HG03469 (cell line): ENCODE results near the gene SMTN.

Experiments
- ATAC-seq: cut with Tn5 transposase; IDR thresholded peaks from one replicate; pipeline ENCODE4 v1.9.1; 2021; ENCODE audit warnings: mild to moderate bottlenecking, moderate library complexity, moderate number of reproducible peaks; ENCODE audit not compliant: unreplicated experiment

Gene SMTN

DNA sequence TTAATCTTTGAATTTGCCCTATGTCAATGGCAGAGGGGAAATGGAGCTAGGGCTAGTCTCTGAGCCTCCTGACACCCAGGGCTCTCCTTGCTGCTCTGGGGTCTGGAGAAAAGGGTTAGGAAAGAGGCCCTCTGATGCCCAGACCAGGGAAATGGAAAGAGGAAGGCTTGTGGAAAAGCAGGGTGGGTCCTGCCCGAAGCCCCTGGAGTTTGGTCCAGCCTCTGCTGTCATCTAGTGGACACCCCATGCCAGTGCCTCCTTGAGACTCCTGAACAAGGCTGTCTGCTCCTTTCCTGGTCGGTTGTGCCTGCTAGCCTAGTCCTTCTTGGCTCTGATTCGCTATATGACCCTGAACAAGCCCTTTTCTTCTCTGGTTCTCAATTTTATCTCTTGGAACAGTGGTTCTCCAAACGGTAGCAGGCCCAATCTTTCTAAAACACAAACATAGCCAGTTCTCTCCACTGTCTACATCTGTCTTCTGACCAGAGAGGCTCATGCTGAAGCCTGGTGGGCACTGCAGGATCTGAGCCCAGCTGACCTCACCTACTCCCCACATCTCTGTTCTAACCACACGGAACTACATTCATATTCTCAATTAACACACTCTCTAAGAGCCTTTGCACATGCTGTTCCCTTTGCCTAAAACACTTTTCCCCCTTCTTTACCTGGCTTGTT is 68.0 kb downstream of the SMTN start:
- ATAC-seq: no peak

DNA sequence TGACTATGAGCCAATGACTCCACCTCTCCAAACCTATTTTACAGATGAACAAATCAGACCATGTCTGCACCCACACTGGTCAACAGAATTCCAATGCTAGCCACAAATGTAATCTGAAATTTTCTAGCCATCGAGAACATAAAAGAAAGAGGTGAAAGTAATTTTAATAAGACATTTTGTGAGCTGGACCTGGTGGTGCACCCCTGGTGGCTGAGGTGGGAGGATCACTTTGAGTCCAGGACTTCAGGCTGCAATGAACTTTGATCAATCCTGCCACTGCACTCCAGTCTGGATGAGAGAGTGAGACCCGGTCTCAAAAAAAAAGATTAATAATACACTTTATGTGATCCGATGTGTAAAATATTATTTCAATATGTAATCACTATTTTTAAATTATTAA is 69.5 kb downstream of the SMTN start:
- no peak for ATAC-seq

DNA sequence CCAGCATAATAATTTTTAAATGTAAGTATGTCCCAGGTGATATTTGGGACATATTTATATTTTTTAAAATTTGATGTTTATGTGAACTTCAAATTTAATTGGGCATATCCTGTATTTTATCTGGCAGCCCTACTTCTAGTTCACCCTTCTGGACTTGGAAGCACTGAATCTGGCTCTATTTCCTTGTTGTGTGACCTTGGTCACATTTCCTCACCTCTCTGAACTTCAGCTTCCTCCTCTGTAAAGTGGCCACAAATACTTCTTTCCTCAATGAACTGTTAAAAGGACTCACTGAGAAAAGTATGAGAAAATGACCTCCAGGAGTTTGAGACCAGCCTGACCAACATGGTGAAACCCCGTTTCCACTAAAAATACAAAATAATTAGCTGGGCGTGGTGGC is 70.8 kb downstream of the SMTN start:
- no peak for ATAC-seq

DNA sequence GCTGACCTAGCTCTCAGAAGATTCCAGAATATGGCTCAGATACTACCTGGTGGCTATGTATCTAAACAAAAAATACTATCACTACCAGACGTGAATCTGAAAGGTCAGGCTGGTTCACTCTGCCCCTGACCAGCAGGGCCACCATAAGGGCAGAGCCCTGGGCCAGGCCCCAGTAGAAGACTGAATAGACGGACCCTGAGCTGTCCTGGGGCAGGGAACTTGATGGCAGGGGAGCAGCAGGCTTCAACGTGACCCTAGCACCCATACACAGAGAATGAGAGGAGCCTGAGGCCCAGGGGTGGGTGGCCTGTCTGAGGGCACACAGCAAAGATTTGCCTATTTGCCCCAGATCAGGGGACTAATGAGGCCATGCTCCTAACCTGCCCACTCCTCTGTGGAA is 72.2 kb downstream of the SMTN start:
- no peak for ATAC-seq
